Lung (tissue), 12 donors: ENCODE results near the gene GSTK1. TPM values are rescaled to one million over a fixed set of nuclear protein-coding genes. Genes with fewer than 3 reads are reported as not detected.

Experiments
- ATAC-seq: fragments of 200-7000 bp; cut with Tn5 transposase; one replicate; pipeline ENCODE4 v1.9.1; 2020; ENCODE audit warnings: moderate number of reproducible peaks; ENCODE audit not compliant: insufficient read depth, low FRiP score
- DNase-seq, 3 donors: peaks; one replicate each; pipeline ENCODE4 v3.0.0-alpha.2; 2013 to 2017
- H3K27ac ChIP-seq, 2 donors: one replicate each; pipeline ENCODE4 v1.5.1; 2013; ENCODE audit warnings: mild to moderate bottlenecking in 2 of 2, moderate library complexity in 2 of 2, control low read depth in 1 of 2, inconsistent platforms in 1 of 2, low read depth in 1 of 2, low read length in 1 of 2
- H3K27me3 ChIP-seq, 3 donors: one replicate each; pipeline ENCODE4 v1.5.1; 2013; ENCODE audit warnings: low read length in 2 of 3; ENCODE audit not compliant: control insufficient read depth in 3 of 3, insufficient read depth in 3 of 3
- H3K36me3 ChIP-seq, 4 donors: one replicate each; pipeline ENCODE4 v1.5.1; 2013; ENCODE audit warnings: low read length in 4 of 4, mild to moderate bottlenecking in 1 of 4, moderate library complexity in 1 of 4; ENCODE audit not compliant: control insufficient read depth in 4 of 4, insufficient read depth in 4 of 4
- H3K4me1 ChIP-seq, 5 donors: one replicate each; pipeline ENCODE4 v1.5.1; 2013; ENCODE audit warnings: low read length in 5 of 5, mild to moderate bottlenecking in 2 of 5, moderate library complexity in 1 of 5; ENCODE audit not compliant: control insufficient read depth in 5 of 5, insufficient read depth in 5 of 5
- H3K4me3 ChIP-seq: one replicate; pipeline ENCODE4 v1.5.1; 2013; ENCODE audit warnings: mild to moderate bottlenecking, control low read depth, moderate library complexity
- H3K9ac ChIP-seq, 2 donors: one replicate each; pipeline ENCODE4 v1.5.1; 2013; ENCODE audit warnings: low read length in 2 of 2, control low read depth in 1 of 2; ENCODE audit not compliant: insufficient read depth in 1 of 2
- H3K9me3 ChIP-seq, 4 donors: one replicate each; pipeline ENCODE4 v1.5.1; 2013; ENCODE audit warnings: low read length in 3 of 4, mild to moderate bottlenecking in 1 of 4, moderate library complexity in 1 of 4; ENCODE audit not compliant: control insufficient read depth in 4 of 4, insufficient read depth in 3 of 4
- CTCF ChIP-seq: IDR thresholded peaks from 2 replicates; pipeline ENCODE4 v1.5.1; 2012; ENCODE audit warnings: mild to moderate bottlenecking; ENCODE audit errors: control extremely low read depth, extremely low read depth
- WGBS, 2 donors: extraction: QIAGEN DNeasy Blood & Tissue Kit; methylation state at CpG; one replicate each; pipeline ENCODE4 v1.1.7; 2013; 5-methylcytosine and 5-hydroxymethylcytosine counted together
- polyA plus RNA-seq, 2 donors: library from polyadenylated mRNA; stranded (reverse); fragments of 200-250 nt; gene quantifications; one replicate each; pipeline ENCODE4 v1.2.1, GENCODE V29; 2013
- total RNA-seq, 2 donors: library from RNA; depleted of rRNA in 1 of 2; stranded (reverse); fragments of >200 nt in 1 of 2; gene quantifications; one replicate each; pipeline ENCODE4 v1.2.1, GENCODE V29; 2014 to 2021
- donor health status: control.
- donor health status: control.
- donor health status: Bipolar disorder and iron deficiency.
- donor health status: healthy.
- donor health status: DM: yes; HTN: yes; CAD: no.

GSTK1 gene
- total and polyA plus RNA-seq, 4 donors = 110 to 130 (median 119) TPM

GRCh38 chr7:143284591-143285469 lies 21.6 kb downstream of the GSTK1 start, which contains the start of gene TMEM139:
Gene TMEM139 (plus strand): TSS chr7:143284958. CDS start chr7:143285958, 1,000 bp downstream.
- peak; percentile 46 for ATAC-seq
- H3K4me3 ChIP-seq = no peak within 1 kb of the TSS
- WGBS, 2 donors = 67 to 82% methylated on average over 19 of the region's 19 CpGs
- peak; percentile 22 to 53 (median 28) for DNase-seq
- peak within 1 kb of the TSS in 1 of 2 donors; percentile 71 for H3K27ac ChIP-seq
- H3K27me3 ChIP-seq = no peaks in the 10 kb centered on the region
- H3K9me3 ChIP-seq = no peaks in the 10 kb centered on the region
- peaks cover 3 to 13% (median 7%) of the 10 kb centered on the region in 5 donors for H3K4me1 ChIP-seq
- no peak for TF ChIP-seq CTCF
- no peaks in the 10 kb centered on the region for H3K36me3 ChIP-seq
- peak within 1 kb of the TSS in 1 of 2 donors; percentile 8 for H3K9ac ChIP-seq

DNA sequence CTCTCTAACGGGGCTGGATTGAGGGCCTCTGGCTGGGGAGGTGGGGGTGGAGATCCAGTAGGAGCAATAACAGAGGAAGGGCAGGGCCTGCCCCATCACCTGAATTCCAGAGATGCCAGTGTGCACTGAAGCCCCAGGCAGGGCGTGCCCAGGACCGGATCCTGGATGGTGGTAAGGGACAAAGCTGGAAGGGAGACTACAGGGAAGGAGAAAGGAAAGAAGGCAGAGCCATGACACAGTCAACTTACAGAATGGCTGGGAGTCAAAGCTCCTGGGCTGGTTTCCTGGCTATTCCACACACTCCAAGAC lies 22.2 kb downstream of the GSTK1 start:
- no peak overlapping the region for H3K9ac ChIP-seq
- no peaks in the 10 kb centered on the region for H3K27me3 ChIP-seq
- H3K4me1 ChIP-seq = peaks cover 3 to 18% (median 7%) of the 10 kb centered on the region in 5 donors
- 64 to 81% methylated on average over 3 of the region's 3 CpGs for WGBS, 2 donors
- no peak for TF ChIP-seq CTCF
- H3K36me3 ChIP-seq = no peaks in the 10 kb centered on the region
- DNase-seq = peak in 1 of 3 donors; percentile 19
- H3K4me3 ChIP-seq = no peak overlapping the region
- peak overlapping the region in 1 of 2 donors; percentile 71 for H3K27ac ChIP-seq
- peak; percentile 14 for ATAC-seq
- no peaks in the 10 kb centered on the region for H3K9me3 ChIP-seq

- no peaks in the 10 kb centered on the region for H3K9me3 ChIP-seq
- H3K4me1 ChIP-seq = peaks cover 3 to 23% (median 10%) of the 10 kb centered on the region in 5 donors
- ATAC-seq = no peak
- 97 to 98% methylated on average over 11 of the region's 11 CpGs for WGBS, 2 donors
- no peaks in the 10 kb centered on the region for H3K27me3 ChIP-seq
- no peaks in the 10 kb centered on the region for H3K36me3 ChIP-seq
- TF ChIP-seq CTCF = no peak
- peak overlapping the region in 1 of 2 donors; percentile 48 for H3K27ac ChIP-seq
- H3K4me3 ChIP-seq = no peak overlapping the region
- no peak for DNase-seq
- H3K9ac ChIP-seq = no peak overlapping the region
Measured at GRCh38 chr7:143285806-143286521, 22.7 kb downstream of the GSTK1 start.
